Inferior parietal cortex (tissue), 1 donor: ENCODE data around the gene NUTM2D.
"Not testable (repeated sequence)": the region's sequence is repeated elsewhere in the genome, so short reads cannot be mapped to it uniquely, and the experiment has no call there.

Source experiments
- DNase-seq: peaks from one replicate; pipeline ENCODE4 v3.0.0-alpha.2; 2016; ENCODE audit errors: extremely low spot score

The NUTM2D gene

GRCh38 chr10:87369514-87370112 is 12.1 kb downstream of the NUTM2D start:
- DNase-seq: not testable (repeated sequence)

GRCh38 chr10:87374091-87374490 is 16.5 kb downstream of the NUTM2D start:
- DNase-seq: not testable (repeated sequence)

- not testable (repeated sequence) for DNase-seq
These were observed 21.6 kb downstream of the NUTM2D start for GRCh38 chr10:87379115-87379514.

- not testable (repeated sequence) for DNase-seq
These were observed 25.8 kb downstream of the NUTM2D start for GRCh38 chr10:87383149-87383857.

- DNase-seq: not testable (repeated sequence)
These were observed 26.7 kb downstream of the NUTM2D start for GRCh38 chr10:87384283-87384682.

- not testable (repeated sequence) for DNase-seq
These were observed 28.3 kb downstream of the NUTM2D start for GRCh38 chr10:87385762-87386360.

- DNase-seq: not testable (repeated sequence)
These were observed 33.8 kb downstream of the NUTM2D start for GRCh38 chr10:87391360-87391759.

- DNase-seq: not testable (repeated sequence)
These were observed 38.7 kb downstream of the NUTM2D start for GRCh38 chr10:87396206-87396605.

- DNase-seq: not testable (repeated sequence)
These were observed 40.9 kb downstream of the NUTM2D start for GRCh38 chr10:87398436-87398835.

- not testable (repeated sequence) for DNase-seq
These were observed 50.2 kb downstream of the NUTM2D start for GRCh38 chr10:87407516-87408467.

- DNase-seq: not testable (repeated sequence)
These were observed 56.4 kb downstream of the NUTM2D start for GRCh38 chr10:87413921-87414320.
